HG03342 (cell line): ENCODE results near the gene SERPINA6.
"Not testable (repeated sequence)": the region's sequence is repeated elsewhere in the genome, so short reads cannot be mapped to it uniquely, and the experiment has no call there.

Source experiments
- ATAC-seq: cut with Tn5 transposase; IDR thresholded peaks from one replicate; pipeline ENCODE4 v1.9.1; 2021; ENCODE audit warnings: mild to moderate bottlenecking, moderate library complexity; ENCODE audit not compliant: unreplicated experiment

SERPINA6 gene, protein sequence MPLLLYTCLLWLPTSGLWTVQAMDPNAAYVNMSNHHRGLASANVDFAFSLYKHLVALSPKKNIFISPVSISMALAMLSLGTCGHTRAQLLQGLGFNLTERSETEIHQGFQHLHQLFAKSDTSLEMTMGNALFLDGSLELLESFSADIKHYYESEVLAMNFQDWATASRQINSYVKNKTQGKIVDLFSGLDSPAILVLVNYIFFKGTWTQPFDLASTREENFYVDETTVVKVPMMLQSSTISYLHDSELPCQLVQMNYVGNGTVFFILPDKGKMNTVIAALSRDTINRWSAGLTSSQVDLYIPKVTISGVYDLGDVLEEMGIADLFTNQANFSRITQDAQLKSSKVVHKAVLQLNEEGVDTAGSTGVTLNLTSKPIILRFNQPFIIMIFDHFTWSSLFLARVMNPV

DNA sequence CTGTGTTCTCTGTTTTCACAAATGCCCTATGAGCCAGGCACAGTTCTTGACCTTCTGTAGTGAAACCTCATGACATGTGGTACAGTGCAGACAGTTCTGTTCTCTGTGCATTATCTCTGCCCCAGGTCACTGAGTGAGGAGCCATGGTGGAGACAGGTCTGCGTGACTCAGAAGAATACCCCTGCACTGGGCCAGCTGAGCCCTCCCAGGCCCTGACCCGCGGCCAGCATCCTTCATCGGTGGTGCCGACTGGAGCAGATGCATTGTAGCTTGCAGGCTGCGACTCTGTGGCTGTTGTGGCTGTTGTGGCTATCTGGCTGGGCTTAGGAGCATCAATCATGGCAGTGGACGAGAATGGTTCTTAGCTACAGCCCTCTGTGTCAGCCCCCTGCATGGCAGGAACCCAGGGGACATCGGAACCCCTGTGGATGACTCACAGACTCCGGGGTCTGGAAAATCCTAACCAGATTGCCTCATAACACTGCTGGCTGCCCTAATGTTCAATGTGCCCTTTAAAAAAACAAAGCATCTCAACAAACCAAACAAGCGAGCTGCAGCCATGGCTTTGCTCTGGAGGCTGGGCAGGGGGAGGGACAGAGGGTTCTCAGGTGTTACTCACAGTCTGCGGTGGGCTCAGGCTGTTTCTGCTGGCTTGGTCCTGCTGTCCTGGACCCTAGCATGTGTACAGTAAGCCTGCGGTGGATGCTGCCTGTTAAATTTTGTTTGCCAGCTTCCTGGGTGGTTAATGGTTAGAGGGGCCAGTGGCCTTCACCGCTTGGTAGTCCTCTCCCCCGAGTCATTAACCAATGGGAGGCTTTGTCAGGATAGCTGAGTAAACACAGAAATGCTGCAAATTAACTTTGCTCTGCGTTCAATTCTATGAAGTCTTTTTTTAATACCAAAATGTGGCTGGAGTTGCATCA is at the start of gene SERPINA6:
SERPINA6 (minus strand) TSS at position 689 of the 923 bp plus-strand sequence. CDS start 8,688 bp downstream, outside the sequence.
- ATAC-seq = no peak

DNA sequence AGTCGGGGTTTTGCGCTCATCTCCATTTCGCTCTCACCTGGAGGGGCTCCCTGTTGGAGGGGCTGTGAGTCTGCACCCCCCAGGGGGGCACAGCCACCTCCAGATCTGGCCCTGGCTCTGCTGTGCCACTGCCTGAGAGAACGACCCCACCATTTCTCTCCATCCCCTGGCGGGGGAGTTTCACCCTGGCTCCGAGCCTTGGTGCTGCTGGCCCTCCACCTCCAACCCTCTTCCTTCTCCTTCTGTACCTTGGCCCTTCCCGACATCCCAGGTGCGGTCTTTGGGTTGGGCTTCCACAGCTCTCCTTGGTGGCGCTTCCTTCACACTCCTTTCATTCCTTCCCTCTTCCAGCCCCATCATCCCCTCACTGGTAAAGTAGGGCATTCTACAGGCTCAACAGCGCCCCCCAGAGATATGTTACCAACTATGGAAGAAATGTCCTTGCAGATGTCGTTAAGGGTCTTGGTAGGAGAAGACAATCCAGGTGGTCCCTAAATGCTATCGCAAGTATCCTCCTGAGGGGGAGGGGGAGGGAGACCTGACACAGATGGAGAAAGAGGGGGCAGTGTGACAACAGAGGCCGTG is 49.0 kb upstream of the SERPINA6 start:
- ATAC-seq = no peak

DNA sequence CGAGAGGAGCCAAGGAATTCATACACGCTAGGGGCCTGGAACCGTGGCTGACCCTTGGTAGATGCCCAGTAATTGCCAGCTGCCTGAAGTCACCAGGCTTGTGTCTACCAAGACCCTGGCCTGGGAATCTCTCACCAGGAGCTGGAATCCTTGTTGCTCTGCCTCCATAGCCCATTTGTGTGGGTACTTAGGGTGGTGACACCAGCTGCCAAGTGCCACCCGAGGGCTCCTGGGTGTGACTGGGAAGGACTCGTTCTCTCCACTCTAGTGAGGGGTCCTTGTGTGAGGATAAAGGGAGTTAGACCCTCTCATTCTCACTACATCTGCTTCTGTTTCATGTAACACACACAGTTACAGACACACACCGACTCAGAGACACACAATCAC is 47.4 kb upstream of the SERPINA6 start:
- ATAC-seq = no peak

DNA sequence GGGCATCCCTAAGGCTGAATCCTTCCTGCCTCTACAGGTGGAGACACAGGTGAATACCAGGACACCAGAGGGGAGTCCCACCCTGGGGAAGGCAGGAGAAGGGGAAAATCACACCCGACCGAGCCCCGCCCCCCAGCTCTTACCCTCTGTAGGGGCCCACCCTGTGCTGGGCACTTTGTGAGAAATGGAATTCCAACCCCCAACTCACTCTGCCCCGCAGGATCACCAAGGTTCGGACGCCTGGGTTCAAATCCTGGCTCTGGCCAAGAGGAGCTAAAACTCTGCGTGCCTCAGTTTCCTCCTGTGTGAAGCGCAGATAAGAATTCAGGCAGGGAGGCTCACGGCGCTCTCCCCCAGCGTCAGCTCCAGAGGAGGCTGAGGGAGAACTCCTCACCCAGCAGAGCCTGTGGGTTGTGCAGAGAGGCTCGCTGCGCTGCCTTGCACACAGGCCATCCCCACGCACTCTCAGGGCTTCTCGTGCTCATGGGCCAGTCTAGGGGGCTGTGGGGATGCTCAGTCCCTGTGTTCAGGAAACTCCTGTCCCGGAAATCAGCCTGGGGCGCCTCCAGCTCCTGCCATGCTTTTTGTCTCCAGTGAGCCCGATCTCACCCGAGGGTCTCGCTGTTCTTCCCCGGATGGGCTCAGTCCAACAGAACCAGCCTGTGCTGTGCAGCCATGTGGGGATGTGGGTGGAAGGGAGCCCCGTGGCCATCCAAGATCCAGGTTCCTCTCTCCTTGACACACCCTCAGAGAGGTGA is 46.8 kb upstream of the SERPINA6 start:
- not testable (repeated sequence) for ATAC-seq

DNA sequence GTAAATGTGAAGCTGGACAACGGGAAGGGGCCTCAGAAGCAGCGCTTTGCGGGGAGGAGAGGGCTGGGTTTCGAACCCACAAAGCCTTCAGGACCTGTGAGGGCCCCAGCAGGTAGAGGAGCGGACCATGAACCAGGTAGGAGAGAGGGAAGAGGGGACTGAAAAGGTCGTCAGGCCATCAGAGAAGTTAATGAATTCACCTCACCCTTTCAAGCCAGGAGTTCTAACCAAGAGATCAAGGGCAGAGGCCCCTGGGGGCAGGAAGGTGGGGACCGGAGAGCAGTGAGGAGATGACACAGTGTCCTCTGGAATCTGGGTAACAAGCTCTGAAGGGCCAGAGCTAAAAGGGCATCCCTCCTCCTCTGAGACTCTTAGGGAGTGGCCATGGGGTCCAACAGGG is 45.8 kb upstream of the SERPINA6 start:
- no peak for ATAC-seq

DNA sequence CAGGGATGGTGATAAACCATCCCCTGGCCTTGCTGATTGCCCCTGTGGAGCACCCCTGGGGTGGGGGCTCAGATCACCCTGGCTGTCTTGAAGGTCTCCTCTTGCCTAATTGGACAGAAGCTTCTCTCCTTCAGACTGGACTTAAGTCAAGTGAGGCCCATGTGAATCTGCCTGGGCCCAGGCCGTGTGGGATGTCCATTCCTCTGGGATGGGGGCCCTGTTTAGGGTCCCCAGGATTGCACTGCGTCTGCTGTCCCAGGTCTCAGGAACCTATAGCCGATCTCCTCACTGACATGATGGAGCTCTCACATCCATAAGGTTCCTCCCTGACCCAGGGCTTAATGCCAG is 45.1 kb upstream of the SERPINA6 start:
- no peak for ATAC-seq

DNA sequence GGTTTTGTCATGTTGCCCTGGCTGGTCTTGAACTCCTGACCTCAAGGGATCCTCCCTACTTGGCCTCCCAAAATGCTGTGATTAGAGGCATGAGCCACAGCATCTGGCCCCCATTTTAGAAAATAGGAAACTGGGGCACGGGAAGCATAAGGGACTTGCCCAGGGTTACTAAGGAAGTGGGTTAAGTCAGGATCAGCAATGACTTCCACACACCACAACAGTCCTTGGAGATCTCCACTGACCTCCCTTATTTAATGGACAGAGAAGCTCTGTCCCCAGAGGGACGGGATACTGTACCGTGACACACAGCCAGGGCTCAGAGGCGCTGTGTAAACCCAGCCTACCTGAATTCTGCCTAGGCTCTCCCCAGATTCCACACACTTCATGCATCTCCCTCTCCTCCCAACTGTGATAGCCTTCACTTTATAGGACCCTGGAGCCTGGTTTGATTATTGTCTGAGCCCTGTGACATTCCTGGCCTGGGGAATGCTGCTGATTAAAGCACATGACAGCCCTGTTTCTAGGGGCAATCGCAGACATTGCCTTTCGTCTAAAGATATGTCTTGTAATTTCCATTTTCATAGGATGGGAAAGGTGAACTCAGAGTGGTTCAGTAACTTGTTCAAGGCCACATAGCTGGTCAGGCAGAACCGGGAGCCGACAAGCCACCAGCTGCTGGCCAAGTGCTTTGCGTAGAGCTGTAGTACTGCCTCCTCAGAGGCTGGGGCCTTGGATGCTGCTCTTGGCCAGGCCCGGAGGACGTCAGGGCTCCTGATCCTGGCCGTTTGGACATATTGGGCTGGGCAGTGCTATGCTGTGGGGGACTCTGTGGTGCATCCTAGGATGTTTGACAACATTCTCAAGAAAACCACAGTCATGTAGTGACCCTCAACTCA is 44.5 kb upstream of the SERPINA6 start:
- no peak for ATAC-seq

DNA sequence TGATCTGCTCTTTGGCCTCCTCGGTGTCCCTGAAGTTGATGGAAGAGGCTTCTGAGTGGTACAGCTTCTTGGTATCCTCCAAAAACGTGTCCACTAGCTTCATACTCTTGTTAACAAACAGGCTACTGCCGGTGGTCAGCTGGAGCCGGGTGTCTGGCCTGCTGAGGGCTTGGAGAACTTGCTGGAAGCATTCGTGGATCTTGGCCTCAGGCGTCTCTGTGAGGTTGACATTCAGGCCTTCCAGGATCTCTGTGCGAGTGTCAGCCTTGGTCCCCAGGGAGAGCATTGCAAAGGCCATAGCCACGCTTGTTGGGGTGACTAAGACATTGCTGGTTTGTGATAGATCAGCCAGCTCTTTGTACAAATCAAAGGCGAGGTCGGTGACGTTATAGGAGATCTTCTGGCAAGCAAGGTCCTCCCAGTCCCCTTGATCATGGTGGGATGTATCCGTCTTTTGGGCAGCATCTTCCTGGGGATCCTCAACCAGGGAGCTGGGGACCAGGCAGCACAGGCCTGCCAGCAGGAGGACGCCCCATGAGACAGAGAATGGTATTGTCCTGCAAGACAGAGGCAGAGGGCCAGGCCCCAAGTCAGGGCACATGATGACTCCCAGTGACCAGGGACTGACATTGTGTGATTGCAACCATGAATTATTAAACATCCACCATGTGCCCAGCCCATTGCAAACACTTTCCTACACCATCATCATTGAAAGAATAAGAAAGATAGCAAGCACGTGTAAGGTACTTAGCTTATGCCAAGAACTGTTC is 43.2 kb upstream of the SERPINA6 start, which contains the start of gene SERPINA2:
SERPINA2 (minus strand) TSS at position 553 of the 770 bp plus-strand sequence.
- no peak for ATAC-seq

DNA sequence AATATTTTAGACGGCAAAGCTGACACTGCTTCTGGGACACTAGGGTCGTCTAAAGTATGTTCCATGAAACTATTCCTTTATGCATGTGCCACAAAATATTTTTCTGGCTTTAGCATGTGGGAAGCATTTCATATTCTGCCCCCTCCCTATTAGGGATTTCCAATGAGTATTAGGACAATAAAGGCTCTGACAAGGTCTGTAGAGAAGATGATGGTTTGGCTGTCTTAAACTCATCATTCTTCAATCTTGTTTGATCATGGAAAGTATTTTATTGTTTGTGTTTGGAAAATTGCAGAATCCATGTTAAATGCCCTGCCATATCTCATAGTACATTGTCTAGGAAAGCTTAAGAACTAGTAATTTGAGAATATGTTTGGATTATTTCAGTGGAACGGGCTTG is 42.5 kb upstream of the SERPINA6 start:
- ATAC-seq = no peak

DNA sequence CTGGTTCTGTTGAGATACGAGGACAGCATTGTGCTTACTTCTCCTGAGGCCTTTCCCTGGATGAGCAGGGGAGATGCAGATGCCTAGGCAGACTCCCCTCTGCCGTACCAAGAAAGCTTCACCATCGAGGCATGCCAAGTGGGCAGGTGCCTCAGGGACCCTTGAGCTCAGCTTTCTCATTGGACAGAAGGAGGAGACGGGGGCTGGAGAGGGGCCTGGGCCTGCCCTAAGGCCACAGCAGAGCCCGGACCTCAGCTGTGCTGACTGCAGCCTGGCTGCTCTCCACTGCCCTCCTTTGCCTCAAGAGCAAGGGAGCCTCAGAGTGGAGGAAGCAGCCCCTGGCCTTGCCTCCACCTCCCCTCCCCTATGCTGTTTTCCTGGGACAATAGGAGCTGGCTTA is 41.8 kb upstream of the SERPINA6 start:
- ATAC-seq = no peak

DNA sequence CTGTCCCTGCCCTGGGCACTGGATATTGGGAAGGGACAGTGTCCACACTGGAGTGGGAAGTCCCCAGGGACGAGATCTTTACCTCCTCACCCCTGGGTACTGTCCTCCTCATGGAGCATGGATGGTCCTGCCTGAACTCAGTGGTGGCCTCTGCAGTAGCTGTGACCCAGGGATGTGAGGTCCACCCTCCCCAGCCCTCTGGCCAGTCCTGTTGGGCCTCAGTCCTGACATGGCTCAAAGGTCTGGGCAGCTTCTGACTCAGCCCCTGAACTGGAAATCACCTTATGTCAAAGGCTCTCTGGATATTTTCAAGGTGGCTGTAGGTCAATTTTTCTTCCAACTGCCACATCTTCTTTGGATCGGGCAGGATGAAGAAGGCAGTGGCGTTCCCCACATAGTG is 40.9 kb upstream of the SERPINA6 start:
- ATAC-seq = no peak

DNA sequence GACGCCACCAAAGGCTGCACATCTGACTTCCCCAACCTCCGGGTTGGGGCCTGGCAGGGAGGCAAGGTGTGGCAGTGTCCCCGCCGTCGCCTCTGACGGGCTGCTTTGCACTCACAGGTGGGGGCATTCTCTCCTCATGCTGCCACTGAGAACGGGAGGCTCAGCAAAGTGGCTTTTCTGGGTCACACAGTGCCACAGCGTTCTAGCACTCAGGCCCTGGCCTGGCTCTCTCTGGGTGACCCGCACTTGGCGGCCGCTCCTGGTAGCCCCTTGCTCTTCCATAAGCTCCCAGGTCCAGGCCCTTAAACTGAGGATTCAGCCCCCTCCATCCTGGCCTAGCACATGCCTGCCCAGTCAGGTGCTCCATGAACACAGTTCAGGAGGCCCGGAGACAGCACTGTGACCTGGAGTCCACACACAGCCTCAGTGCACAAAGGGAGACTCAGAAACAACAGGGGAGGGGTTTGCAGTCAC is 40.1 kb upstream of the SERPINA6 start:
- ATAC-seq = no peak

DNA sequence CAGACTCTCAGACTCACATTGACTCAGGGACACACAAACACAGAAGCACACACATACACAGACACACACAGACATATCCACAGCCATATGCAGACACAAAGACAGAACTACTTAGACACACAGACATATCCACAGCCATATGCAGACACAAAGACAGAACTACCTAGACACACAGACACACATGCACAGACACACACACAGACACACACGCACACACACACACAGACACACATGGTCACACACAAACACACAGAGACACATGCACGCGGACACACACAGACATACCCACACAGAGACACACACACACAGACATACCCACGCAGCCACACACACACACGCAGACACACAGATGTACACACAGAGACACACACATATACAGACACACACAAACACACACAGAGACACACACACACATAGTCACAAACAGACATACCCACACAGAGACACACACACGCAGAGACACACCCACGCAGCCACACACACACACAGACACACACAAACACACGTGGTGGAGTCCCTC is 39.5 kb upstream of the SERPINA6 start:
- no peak for ATAC-seq

DNA sequence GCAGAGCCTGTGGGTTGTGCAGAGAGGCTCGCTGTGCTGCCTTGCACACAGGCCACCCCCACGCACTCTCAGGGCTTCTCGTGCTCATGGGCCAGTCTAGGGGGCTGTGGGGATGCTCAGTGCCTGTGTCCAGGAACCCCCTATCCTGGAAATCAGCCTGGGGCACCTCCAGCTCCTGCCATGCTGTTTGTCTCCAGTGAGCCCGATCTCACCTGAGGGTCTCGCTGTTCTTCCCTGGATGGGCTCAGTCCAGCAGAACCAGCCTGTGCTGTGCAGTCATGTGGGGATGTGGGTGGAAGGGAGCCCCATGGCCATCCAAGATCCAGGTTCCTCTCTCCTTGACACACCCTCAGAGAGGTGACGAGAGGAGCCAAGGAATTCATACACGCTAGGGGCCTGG is 38.5 kb upstream of the SERPINA6 start:
- ATAC-seq = no peak

DNA sequence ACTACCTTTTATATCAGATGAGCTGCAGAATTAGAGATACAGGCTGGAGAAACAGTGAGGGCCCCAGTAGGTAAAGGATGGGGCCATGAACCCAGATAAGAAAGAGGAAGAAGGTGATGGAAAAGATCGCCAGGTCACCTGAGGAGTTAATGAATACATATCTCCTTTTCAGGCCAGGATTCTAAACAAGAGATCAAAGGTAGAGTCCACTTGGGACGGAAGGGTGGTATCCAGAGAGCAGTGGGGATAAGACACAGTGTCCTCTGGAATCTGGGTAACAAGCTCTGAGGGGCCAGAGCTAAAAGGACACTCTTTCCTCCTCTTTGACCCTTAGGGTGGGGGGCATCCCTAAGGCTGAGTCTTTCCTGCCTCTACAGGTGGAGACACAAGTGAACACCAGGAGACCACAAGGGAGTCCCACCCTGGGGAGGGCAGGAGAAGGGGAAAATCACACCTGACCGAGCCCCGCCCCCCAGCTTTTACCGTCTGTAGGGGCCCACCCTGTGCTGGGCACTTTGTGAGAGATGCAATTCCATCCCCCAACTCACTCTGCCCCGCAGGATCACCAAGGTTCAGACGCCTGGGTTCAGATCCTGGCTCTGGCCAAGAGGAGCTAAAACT is 37.9 kb upstream of the SERPINA6 start:
- no peak for ATAC-seq

DNA sequence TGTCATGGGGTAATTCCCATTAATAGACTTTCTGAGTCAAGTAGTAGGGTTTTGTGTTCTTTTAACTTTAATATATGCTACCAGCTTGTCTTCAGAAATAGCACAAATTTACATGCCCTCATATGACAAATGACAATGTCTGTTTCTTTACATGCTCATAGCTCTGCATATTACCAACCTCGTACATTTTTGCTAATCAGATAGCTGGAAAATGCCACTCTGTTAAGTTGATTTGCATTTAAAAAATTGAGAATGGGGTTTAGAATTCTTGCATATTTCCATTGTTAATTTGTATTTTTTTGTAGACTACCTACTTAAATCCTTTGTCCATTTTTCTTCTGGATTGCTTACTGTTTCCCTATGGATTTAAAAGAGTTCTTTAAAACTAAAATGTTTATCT is 34.0 kb upstream of the SERPINA6 start:
- no peak for ATAC-seq

DNA sequence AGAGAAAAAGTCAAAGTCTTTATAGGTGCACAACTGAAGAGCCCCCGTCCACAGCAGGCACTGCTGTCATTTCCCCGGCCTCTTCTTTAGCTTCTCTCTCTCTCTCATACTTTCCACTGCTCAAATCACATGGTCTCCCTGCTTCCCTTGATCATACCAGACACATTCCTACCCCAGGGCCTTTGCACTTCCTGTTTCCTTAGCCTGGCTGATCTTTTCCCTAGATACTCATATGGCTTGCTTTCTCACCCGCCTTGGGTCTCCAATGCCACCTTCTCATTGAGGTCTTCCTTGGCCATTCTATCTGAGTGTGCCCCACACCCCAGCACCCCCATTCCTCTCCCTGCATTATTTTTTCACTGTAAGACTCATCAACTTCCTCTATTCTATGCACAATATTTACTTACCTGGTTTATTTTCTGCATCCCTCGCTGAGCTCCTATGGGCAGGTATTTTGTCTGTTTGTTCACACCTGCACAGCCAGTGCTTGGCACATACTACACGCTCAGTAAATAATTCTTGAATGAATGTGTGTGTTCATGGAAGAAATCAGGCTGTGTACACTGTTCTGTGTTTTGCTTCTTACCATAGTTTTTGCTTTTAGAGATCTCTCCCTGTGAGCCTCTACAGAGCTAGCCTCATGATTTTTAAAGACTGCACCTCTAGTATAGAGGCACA is 33.4 kb upstream of the SERPINA6 start:
- no peak for ATAC-seq
